Keratinocyte (primary cell): ENCODE measurements around the gene WFDC5.

ENCODE experiments used
- EZH2 ChIP-seq: IDR thresholded peaks from one replicate; pipeline ENCODE4 v1.6.1; 2012; ENCODE audit warnings: inconsistent platforms, mild to moderate bottlenecking, low read length, moderate library complexity
- TF ChIP-seq, protein P1 (sequence below), 3 experiments: IDR thresholded peaks in 1 of 3; conservative IDR thresholded peaks in 1 of 3; optimal IDR thresholded peaks in 1 of 3; 2 replicates in 2 of 3; 3 replicates in 1 of 3; pipeline versions ENCODE3 to v1.5.1; 2011; ENCODE audit warnings: low read length in 3 of 3, mild to moderate bottlenecking in 3 of 3, moderate library complexity in 2 of 3, control low read depth in 1 of 3, inconsistent platforms in 1 of 3; ENCODE audit not compliant: insufficient read depth in 2 of 3; ENCODE audit errors: extremely low read depth in 1 of 3

DNA sequence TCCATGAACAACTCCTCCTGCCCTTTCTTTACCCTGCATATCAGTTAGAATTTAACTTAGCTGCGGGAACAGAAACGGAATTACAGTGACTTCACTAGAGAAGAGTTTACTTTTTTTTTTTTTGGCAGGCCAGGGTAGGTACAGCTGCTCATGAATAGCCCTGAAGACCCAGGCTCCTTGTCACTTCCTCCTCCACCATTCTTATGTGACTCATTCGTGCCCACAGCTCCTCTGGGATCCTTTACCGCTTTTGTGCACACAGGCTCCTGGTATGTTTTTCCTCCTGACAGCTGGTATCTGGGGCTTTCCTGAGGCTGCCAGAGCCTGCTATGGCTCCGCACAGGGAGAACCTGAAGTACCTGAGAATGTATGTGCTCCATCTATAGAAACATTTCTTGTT, 10.2 kb downstream of the WFDC5 start:
- TF ChIP-seq, protein P1, sequence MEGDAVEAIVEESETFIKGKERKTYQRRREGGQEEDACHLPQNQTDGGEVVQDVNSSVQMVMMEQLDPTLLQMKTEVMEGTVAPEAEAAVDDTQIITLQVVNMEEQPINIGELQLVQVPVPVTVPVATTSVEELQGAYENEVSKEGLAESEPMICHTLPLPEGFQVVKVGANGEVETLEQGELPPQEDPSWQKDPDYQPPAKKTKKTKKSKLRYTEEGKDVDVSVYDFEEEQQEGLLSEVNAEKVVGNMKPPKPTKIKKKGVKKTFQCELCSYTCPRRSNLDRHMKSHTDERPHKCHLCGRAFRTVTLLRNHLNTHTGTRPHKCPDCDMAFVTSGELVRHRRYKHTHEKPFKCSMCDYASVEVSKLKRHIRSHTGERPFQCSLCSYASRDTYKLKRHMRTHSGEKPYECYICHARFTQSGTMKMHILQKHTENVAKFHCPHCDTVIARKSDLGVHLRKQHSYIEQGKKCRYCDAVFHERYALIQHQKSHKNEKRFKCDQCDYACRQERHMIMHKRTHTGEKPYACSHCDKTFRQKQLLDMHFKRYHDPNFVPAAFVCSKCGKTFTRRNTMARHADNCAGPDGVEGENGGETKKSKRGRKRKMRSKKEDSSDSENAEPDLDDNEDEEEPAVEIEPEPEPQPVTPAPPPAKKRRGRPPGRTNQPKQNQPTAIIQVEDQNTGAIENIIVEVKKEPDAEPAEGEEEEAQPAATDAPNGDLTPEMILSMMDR (optimal IDR thresholded peaks at IDR 0.05 in 1 of 3, IDR thresholded peaks at IDR 0.05 in 1 of 3, conservative IDR thresholded peaks at IDR 0.05 in 1 of 3; ENCODE audit: extremely low read depth in 1 of 3, insufficient read depth in 2 of 3, low read length in 3 of 3) = no peak
- TF ChIP-seq EZH2 = no peak
